Lower leg skin (tissue), 3 donors: ENCODE data around the gene DNAH8.
"Not testable (repeated sequence)": the region's sequence is repeated elsewhere in the genome, so short reads cannot be mapped to it uniquely, and the experiment has no call there.

ENCODE experiments used
- POLR2A ChIP-seq, 2 donors: fragments of 450-650 bp; IDR thresholded peaks; one replicate each; pipeline ENCODE4 v1.6.1; 2016 to 2017; ENCODE audit warnings: antibody characterized with exemption in 2 of 2, mild to moderate bottlenecking in 1 of 2, moderate library complexity in 1 of 2
- TF ChIP-seq, protein P1 (sequence below), 3 donors: fragments of 450-650 bp; IDR thresholded peaks; one replicate each; pipeline ENCODE4 v1.5.1; 2016; ENCODE audit warnings: antibody characterized with exemption in 3 of 3, mild to moderate bottlenecking in 3 of 3, moderate library complexity in 2 of 3

DNA sequence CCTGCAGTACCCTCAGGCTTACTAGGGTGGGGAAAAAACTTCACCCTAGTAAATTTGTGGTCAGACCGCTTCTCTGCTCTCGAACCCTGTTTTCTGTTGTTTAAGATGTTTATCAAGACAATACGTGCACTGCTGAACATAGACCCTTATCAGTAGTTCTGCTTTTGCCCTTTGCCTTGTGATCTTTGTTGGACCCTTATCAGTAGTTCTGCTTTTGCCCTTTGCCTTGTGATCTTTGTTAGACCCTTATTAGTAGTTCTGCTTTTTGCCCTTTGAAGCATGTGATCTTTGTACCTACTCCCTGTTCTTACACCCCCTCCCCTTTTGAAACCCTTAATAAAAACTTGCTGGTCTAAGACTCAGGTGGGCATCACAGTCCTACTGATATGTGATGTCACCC is 15.4 kb upstream of the DNAH8 start:
- TF ChIP-seq, protein P1, sequence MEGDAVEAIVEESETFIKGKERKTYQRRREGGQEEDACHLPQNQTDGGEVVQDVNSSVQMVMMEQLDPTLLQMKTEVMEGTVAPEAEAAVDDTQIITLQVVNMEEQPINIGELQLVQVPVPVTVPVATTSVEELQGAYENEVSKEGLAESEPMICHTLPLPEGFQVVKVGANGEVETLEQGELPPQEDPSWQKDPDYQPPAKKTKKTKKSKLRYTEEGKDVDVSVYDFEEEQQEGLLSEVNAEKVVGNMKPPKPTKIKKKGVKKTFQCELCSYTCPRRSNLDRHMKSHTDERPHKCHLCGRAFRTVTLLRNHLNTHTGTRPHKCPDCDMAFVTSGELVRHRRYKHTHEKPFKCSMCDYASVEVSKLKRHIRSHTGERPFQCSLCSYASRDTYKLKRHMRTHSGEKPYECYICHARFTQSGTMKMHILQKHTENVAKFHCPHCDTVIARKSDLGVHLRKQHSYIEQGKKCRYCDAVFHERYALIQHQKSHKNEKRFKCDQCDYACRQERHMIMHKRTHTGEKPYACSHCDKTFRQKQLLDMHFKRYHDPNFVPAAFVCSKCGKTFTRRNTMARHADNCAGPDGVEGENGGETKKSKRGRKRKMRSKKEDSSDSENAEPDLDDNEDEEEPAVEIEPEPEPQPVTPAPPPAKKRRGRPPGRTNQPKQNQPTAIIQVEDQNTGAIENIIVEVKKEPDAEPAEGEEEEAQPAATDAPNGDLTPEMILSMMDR (IDR thresholded peaks at IDR 0.05): not testable (repeated sequence)
- not testable (repeated sequence) for TF ChIP-seq POLR2A (IDR thresholded peaks at IDR 0.05)
